ENCODE measurements around the gene SLC47A1. TPM values are rescaled to one million over a fixed set of nuclear protein-coding genes. Genes with fewer than 3 reads are reported as not detected.

SLC47A1 gene
- total and polyA plus RNA-seq, 2 of the 8 experiments (the other 6 are each of a cell fraction or from before 2014, with no cell fraction given): 1.5 to 3.6 TPM

DNA sequence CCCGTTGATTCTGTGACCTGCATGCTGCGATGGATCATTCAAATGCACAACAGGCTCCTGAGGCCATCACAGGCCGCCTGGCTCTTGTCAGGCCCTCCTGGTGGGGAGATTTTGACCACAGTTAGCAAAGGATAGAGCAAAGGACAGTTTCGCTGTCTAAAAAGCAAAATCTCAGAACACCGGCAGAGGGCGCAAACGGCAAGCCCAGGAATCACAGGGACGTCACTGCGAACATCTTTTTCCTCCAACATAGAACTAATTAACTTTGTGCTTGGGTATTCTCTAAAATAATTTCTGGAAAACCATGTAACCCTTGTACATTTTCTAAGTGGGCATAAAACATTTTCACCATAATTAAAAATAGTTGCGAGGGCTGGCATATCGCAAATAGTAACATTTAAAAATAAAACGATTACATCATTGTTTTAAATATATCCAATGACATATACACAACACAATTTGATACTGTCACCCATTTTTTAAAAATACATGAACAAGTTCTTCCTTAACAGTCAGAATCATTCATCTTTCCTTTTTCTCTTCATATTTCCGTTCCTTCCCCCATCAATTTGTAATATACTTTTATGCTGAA is 19.7 kb upstream of the SLC47A1 start (continued):
- TF ChIP-seq SAP30 (IDR thresholded peaks at IDR 0.05; ENCODE audit: insufficient read depth, insufficient replicate concordance, low read length): no peak
- TF ChIP-seq RBBP5 (IDR thresholded peaks at IDR 0.05; ENCODE audit: borderline replicate concordance, low read depth, low read length): no peak
- no peak for TF ChIP-seq FOSL1 (IDR thresholded peaks at IDR 0.05; ENCODE audit: insufficient read depth, low read depth, low read length)
- peak; percentile 38; the same call in 1 of the 2 replicates for TF ChIP-seq MAFK (IDR thresholded peaks at IDR 0.05; ENCODE audit: low read depth, low read length)
- TF ChIP-seq ZNF274 (IDR thresholded peaks at IDR 0.05; ENCODE audit: borderline replicate concordance, extremely low read depth, low read length): no peak
- TF ChIP-seq RAD21 (IDR thresholded peaks at IDR 0.05 in 1 of 2, conservative IDR thresholded peaks at IDR 0.05 in 1 of 2; ENCODE audit: low read depth in 2 of 2, low read length in 2 of 2): peak; percentile 95 to 97
- no peak for TF ChIP-seq PHF8 (conservative IDR thresholded peaks at IDR 0.05; ENCODE audit: low read depth, low read length)
- TF ChIP-seq POLR2AphosphoS5 (IDR thresholded peaks at IDR 0.05; ENCODE audit: low read depth, low read length): no peak
- TF ChIP-seq ASH2L (IDR thresholded peaks at IDR 0.05; ENCODE audit: low read length): no peak
- no peak for TF ChIP-seq SIX5 (IDR thresholded peaks at IDR 0.05; ENCODE audit: low read depth, low read length)
- TF ChIP-seq JUND (IDR thresholded peaks at IDR 0.05; ENCODE audit: low read length): peak; percentile 54
- no peak for TF ChIP-seq CTBP2 (IDR thresholded peaks at IDR 0.05; ENCODE audit: borderline replicate concordance, insufficient read depth, insufficient read length, low read length)
- TF ChIP-seq POU5F1 (IDR thresholded peaks at IDR 0.05; ENCODE audit: low read depth, low read length): no peak
- no peak for TF ChIP-seq EGR1 (IDR thresholded peaks at IDR 0.05; ENCODE audit: borderline replicate concordance, low read depth, low read length)
- TF ChIP-seq KDM4A (IDR thresholded peaks at IDR 0.05; ENCODE audit: low read depth, low read length, severe bottlenecking): no peak
- TF ChIP-seq, protein P1, sequence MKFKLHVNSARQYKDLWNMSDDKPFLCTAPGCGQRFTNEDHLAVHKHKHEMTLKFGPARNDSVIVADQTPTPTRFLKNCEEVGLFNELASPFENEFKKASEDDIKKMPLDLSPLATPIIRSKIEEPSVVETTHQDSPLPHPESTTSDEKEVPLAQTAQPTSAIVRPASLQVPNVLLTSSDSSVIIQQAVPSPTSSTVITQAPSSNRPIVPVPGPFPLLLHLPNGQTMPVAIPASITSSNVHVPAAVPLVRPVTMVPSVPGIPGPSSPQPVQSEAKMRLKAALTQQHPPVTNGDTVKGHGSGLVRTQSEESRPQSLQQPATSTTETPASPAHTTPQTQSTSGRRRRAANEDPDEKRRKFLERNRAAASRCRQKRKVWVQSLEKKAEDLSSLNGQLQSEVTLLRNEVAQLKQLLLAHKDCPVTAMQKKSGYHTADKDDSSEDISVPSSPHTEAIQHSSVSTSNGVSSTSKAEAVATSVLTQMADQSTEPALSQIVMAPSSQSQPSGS (IDR thresholded peaks at IDR 0.05; ENCODE audit: low read length): peak; percentile 83; the same call in 1 of the 2 replicates
- TF ChIP-seq CREB1 (IDR thresholded peaks at IDR 0.05): peak; percentile 68; the same call in 1 of the 2 replicates
- TF ChIP-seq, protein P2, sequence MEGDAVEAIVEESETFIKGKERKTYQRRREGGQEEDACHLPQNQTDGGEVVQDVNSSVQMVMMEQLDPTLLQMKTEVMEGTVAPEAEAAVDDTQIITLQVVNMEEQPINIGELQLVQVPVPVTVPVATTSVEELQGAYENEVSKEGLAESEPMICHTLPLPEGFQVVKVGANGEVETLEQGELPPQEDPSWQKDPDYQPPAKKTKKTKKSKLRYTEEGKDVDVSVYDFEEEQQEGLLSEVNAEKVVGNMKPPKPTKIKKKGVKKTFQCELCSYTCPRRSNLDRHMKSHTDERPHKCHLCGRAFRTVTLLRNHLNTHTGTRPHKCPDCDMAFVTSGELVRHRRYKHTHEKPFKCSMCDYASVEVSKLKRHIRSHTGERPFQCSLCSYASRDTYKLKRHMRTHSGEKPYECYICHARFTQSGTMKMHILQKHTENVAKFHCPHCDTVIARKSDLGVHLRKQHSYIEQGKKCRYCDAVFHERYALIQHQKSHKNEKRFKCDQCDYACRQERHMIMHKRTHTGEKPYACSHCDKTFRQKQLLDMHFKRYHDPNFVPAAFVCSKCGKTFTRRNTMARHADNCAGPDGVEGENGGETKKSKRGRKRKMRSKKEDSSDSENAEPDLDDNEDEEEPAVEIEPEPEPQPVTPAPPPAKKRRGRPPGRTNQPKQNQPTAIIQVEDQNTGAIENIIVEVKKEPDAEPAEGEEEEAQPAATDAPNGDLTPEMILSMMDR (IDR thresholded peaks at IDR 0.05; ENCODE audit: control extremely low read depth in 1 of 3, insufficient read depth in 1 of 3, low read depth in 1 of 3, low read length in 3 of 3): peak; percentile 83 to 95 (median 95)
- no peak for TF ChIP-seq EZH2 (IDR thresholded peaks at IDR 0.05; ENCODE audit: low read depth, low read length, severe bottlenecking)
- TF ChIP-seq KDM1A (IDR thresholded peaks at IDR 0.05; ENCODE audit: borderline replicate concordance, low read length): no peak

All from H1 (cell line).